Natural killer cell treated with Interleukin-12 subunit alpha and Interleukin-12 subunit beta and Interleukin-15 and Interleukin-18, amount 100 ng/mL, for 72 hours (primary cell): Measurements from ENCODE around the gene PSMA6. TPM values are rescaled to one million over a fixed set of nuclear protein-coding genes. Genes with fewer than 3 reads are reported as not detected.
"Not testable (repeated sequence)": the region's sequence is repeated elsewhere in the genome, so short reads cannot be mapped to it uniquely, and the experiment has no call there.

Experiments used
- ATAC-seq, 2 donors: fragments of 150-1000 bp; cut with Tn5 transposase in 1 of 2; sonication (Bioruptor Pico), chemical (Tn5 transposase) in 1 of 2; 2 replicates each; pipeline ENCODE4 v1.10.0; 2021
- DNase-seq: peaks from one replicate; pipeline ENCODE4 v3.0.0; 2022; ENCODE audit warnings: low spot score
- H3K27ac Mint-ChIP-seq, 2 donors: 1 replicate in 1 of 2; 2 replicates in 1 of 2; pipeline ENCODE4 v1.8.0; 2022; ENCODE audit warnings: mixed read lengths in 2 of 2, mild to moderate bottlenecking in 1 of 2, moderate library complexity in 1 of 2
- H3K27me3 Mint-ChIP-seq, 2 donors: 1 replicate in 1 of 2; 2 replicates in 1 of 2; pipeline ENCODE4 v1.8.0; 2022; ENCODE audit warnings: mixed read lengths in 2 of 2
- H3K36me3 Mint-ChIP-seq: one replicate; pipeline ENCODE4 v1.8.0; 2022; ENCODE audit warnings: mixed read lengths
- H3K4me1 Mint-ChIP-seq, 2 donors: 1 replicate in 1 of 2; 2 replicates in 1 of 2; pipeline ENCODE4 v1.8.0; 2022; ENCODE audit warnings: low read depth in 2 of 2, mixed read lengths in 2 of 2, mild to moderate bottlenecking in 1 of 2
- H3K4me3 Mint-ChIP-seq: one replicate; pipeline ENCODE4 v1.8.0; 2022; ENCODE audit warnings: mixed read lengths
- H3K9me3 Mint-ChIP-seq: 2 replicates; pipeline ENCODE4 v1.8.0; 2022; ENCODE audit warnings: mixed read lengths
- total RNA-seq, 2 donors: library from RNA; stranded (reverse); gene quantifications; one replicate each; pipeline ENCODE4 v1.2.3, GENCODE V29; 2022

The PSMA6 gene
- total RNA-seq, result 100 to 1,000 TPM; 464 to 704 TPM

DNA sequence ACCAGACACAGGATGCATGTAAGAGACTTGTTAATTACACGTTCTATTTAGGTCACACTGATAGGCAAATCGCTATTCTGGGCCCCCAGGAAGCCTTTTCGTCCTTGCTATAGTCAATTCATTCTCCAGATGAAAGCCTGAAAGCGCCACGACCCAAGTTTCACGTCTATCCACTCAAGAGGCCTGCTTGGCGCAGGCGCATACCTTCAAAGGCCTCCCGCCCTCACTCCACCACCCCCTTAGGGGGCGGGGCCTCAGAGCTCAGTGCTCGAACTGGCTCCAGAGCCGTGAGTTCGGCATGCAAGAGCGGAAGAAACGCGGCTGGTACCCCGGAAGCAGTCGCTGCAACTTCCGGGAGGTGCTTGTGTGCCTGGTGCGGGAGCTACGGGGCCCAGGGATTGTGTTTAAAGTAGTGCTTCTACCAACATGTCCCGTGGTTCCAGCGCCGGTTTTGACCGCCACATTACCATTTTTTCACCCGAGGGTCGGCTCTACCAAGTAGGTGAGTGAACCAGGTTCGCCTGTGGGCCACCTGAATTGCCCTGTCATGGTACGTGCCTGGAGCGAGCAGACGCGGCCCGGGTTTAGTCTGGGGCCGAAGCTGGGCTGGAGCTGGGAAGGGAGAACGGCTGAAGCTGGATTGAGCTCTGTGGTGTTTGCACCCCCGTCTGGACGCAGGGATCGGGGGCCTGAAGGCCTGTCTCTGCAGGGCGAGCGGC lies at the start of gene PSMA6:
Gene PSMA6, plus strand, starts transcription at position 332 of the 719 bp plus-strand sequence. Its CDS starts 95 bp downstream, at position 427.
- no peaks in the 10 kb centered on the region for H3K27me3 Mint-ChIP-seq
- DNase-seq (peak; percentile 99), ATAC-seq (peak; percentile 94)
- peaks cover 44 to 54% of the 10 kb centered on the region in 2 donors for H3K4me1 Mint-ChIP-seq
- peaks cover 22% of the 10 kb centered on the region for H3K36me3 Mint-ChIP-seq
- peak within 1 kb of the TSS; percentile 99 to 100 for H3K27ac Mint-ChIP-seq
- no peaks in the 10 kb centered on the region for H3K9me3 Mint-ChIP-seq
- H3K4me3 Mint-ChIP-seq, result peak within 1 kb of the TSS; percentile 91

DNA sequence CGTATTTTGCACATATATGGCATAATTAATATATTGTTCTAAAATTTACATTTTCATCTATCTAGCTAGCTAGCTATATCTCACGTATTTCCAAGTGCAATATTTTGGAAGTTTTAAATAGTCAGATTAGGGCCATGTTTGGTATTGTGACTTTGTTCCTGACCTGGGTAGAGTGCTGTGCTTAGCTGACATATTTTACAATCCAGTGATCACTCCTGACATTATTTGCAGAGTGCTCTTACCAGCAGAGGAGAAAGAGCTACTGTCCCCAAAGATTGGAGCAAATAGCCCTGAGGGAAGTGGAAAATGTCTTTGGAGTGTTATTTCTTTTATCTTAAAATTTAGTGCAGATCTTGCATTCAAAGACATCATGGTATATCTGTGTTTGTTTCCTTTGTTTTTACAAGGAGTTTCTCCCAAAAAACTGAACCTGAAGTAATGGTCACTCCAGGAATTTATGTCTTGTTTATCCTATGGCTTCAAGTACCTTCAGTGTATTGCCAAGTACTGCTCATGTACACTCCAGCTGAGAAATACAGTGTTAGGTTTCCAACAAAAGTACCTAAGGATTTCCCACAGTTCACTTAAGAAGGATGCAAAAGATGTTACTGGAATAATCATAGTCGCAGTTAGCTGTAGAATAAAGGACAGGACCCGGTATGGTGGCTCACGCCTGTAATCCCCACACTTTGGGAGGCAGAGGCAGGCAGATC lies 49.4 kb upstream of the PSMA6 start:
- Mint-ChIP-seq H3K27ac (peak overlapping the region in 1 of 2 donors; percentile 72), H3K4me1 (peaks cover 41 to 45% of the 10 kb centered on the region in 2 donors), H3K4me3 (no peak overlapping the region), H3K27me3 (no peaks in the 10 kb centered on the region), H3K36me3 (peaks cover 6% of the 10 kb centered on the region), H3K9me3 (no peaks in the 10 kb centered on the region)
- no peak for DNase-seq
- ATAC-seq, result no peak

DNA sequence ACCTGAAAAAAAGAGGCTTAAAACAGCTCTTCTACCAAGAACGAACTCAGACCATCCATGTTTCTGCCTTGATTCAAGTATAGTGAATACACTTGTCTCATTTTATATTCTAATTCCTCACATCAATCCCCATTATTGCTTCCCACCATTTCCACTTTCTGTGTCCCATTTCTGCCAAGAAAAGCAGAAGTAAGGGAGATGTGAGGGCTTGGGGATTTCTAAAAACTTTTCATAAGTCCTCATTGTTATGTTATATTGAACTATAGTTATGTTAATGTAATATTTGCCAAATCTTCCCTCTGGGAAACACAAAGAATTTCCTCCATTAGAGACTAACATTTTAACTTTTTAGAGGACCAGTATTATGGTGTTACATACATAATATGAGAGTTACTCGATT lies 48.2 kb upstream of the PSMA6 start:
- peak overlapping the region in 1 of 2 donors; percentile 80 for H3K27ac Mint-ChIP-seq
- no peak for ATAC-seq

DNA sequence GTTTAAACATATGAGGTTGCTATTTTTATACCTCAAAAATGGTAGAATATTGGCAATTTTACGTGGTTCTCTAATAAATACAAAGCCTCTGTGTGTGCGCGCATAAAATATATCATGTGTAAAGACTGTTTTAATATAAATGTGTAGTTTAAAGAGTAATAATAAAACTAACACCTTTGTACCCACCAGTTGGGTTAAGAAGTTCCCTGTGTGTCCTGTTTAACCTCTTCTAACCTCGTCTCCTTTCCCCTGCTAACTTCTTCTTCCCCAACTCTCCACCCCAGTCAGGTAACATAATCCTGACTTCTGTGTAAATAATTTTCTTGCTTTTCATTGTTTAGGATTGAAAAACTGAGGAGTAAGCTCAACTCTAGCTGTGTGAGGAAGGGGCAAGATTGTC lies 47.6 kb upstream of the PSMA6 start:
- Mint-ChIP-seq H3K4me3 (peak overlapping the region; percentile 17), H3K27ac (peak overlapping the region in 1 of 2 donors; percentile 80), H3K4me1 (peaks cover 42 to 52% of the 10 kb centered on the region in 2 donors), H3K9me3 (no peaks in the 10 kb centered on the region), H3K36me3 (peaks cover 6% of the 10 kb centered on the region), H3K27me3 (no peaks in the 10 kb centered on the region)
- peak; percentile 55 to 70 for ATAC-seq
- DNase-seq, result no peak

More for the DNA sequence above, 48.2 kb upstream of the PSMA6 start:
- Mint-ChIP-seq H3K9me3 (no peaks in the 10 kb centered on the region), H3K4me3 (no peak overlapping the region), H3K27me3 (no peaks in the 10 kb centered on the region), H3K36me3 (peaks cover 6% of the 10 kb centered on the region), H3K4me1 (peaks cover 45 to 52% of the 10 kb centered on the region in 2 donors)
- no peak for DNase-seq

DNA sequence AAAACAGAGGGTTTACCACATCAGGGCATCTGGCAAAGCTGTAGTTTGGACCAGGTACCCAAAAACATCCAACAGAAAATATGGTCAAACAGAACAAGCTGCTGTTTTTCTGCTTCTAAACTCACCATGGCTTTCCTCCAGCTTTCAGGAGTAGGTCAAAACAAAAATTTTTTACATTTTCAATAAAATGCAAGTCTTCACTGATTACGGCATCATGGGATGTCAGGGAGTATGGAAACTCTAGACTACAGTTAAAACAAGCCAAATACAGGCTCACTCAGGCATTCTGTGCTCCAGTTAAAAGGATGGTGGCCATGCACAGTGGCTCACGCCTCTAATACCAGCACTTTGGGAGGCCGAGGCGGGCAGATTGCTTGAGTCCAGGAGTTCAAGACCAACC lies 47.1 kb upstream of the PSMA6 start:
- peak overlapping the region in 1 of 2 donors; percentile 80 for H3K27ac Mint-ChIP-seq
- DNase-seq (no peak), ATAC-seq (no peak)
- no peaks in the 10 kb centered on the region for H3K9me3 Mint-ChIP-seq
- H3K36me3 Mint-ChIP-seq, result peaks cover 6% of the 10 kb centered on the region
- peaks cover 42 to 52% of the 10 kb centered on the region in 2 donors for H3K4me1 Mint-ChIP-seq
- H3K27me3 Mint-ChIP-seq, result no peaks in the 10 kb centered on the region
- H3K4me3 Mint-ChIP-seq, result peak overlapping the region; percentile 17

DNA sequence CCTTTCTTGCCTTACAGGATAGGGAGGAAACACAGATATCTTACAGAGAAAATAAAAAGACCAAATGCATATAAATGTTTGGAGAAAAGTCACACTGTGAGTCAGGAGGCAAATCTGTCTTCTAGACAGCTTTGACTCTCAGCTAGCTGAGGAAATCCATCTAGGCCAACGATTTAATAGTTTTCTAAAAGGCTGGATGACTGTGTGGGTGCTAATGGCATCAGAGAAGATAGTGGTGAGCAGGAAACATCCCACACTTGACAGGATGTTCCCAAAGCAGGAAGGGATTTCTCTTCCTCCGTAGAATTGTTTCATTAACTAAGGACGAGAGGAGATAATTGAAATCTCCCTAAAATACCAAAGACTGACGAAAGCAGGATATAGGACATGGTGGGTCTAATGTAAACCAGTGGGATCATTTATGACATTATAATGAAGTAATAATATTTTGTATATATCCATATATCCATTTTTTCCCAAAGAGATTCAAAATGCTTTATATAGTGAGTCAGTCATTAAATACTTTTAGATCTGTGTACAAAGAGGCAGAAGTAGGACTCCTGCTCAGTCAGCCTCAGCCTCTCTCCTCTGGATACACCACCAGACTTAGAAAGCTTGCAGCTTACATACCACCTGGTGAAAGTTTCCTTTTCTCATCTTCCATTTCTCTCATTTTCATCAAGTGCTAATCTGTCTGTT lies 44.3 kb upstream of the PSMA6 start:
- peak overlapping the region in 1 of 2 donors; percentile 38 for H3K27ac Mint-ChIP-seq
- H3K4me1 Mint-ChIP-seq, result peaks cover 32 to 41% of the 10 kb centered on the region in 2 donors
- no peaks in the 10 kb centered on the region for H3K27me3 Mint-ChIP-seq
- H3K36me3 Mint-ChIP-seq, result no peaks in the 10 kb centered on the region
- H3K9me3 Mint-ChIP-seq, result no peaks in the 10 kb centered on the region
- no peak overlapping the region for H3K4me3 Mint-ChIP-seq
- DNase-seq (no peak), ATAC-seq (no peak)

DNA sequence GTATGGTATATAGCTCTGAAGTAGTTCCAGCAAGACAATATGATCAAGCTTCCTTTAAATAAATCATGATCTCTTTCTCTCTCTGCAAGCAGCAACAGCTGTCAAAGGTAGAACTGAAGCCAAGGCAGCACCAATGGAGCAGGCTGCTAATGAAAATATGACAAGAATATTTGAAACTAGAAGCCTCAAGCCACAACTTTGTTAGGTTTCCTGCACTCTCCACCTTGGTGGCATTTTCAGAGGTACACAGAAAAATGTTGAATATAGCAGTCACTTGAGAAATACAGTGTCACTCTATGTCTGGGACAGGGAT lies 43.8 kb upstream of the PSMA6 start:
- H3K9me3 Mint-ChIP-seq, result no peaks in the 10 kb centered on the region
- no peak overlapping the region for H3K4me3 Mint-ChIP-seq
- no peak overlapping the region for H3K27ac Mint-ChIP-seq
- H3K27me3 Mint-ChIP-seq, result no peaks in the 10 kb centered on the region
- no peaks in the 10 kb centered on the region for H3K36me3 Mint-ChIP-seq
- no peak for ATAC-seq
- peaks cover 36 to 43% of the 10 kb centered on the region in 2 donors for H3K4me1 Mint-ChIP-seq
- DNase-seq, result no peak

DNA sequence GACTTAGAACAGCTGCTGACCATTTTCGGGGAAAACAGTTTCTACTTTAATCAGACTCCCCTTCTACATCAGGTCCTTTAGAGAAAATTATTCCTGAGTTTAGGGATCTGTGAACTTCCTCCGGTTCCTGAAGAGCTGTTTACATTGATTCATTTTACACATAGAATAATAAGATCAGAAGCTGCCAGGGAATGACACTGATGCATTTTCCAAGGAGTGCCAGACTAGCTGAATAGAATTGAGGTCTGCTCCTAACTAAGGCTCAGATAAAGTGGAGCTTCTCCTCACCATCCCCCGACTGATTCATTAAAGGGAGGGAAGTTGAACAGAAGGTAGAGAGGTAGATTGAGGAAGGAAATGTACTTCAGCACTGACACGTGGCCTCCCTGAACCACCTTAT lies 41.9 kb upstream of the PSMA6 start:
- H3K27ac Mint-ChIP-seq, result no peak overlapping the region

DNA sequence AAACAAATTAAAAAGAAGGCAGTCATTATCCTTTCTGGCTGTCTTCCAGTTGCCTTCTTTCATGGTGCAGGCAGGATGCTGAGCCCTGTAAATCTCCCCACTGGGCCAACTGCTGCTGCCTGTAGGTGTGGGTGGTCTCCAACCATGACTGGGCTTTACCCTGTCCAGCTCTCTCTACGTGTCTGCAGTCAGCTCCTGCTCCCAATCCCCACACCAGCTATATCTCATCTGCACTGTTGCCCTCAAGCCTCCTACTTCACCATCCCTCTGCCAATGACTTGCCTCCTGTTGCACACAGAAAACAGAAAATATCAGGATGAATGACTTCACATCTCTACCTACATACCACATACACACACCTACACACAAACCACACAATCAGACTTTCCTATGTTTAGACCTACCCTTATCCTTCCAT lies 39.7 kb upstream of the PSMA6 start:
- no peak overlapping the region for H3K4me3 Mint-ChIP-seq
- DNase-seq (no peak), ATAC-seq (peak in 1 of 2 donors; percentile 39)
- H3K27ac Mint-ChIP-seq, result peak overlapping the region; percentile 35 to 85
- H3K4me1 Mint-ChIP-seq, result peaks cover 31 to 33% of the 10 kb centered on the region in 2 donors
- H3K27me3 Mint-ChIP-seq, result no peaks in the 10 kb centered on the region
- peaks cover 6% of the 10 kb centered on the region for H3K9me3 Mint-ChIP-seq
- H3K36me3 Mint-ChIP-seq, result no peaks in the 10 kb centered on the region

More for the DNA sequence above, 41.9 kb upstream of the PSMA6 start:
- ATAC-seq, result no peak
- Mint-ChIP-seq H3K36me3 (no peaks in the 10 kb centered on the region), H3K4me1 (peaks cover 43% of the 10 kb centered on the region in 2 donors), H3K27me3 (no peaks in the 10 kb centered on the region), H3K9me3 (peaks cover 6% of the 10 kb centered on the region), H3K4me3 (no peak overlapping the region)
- no peak for DNase-seq

DNA sequence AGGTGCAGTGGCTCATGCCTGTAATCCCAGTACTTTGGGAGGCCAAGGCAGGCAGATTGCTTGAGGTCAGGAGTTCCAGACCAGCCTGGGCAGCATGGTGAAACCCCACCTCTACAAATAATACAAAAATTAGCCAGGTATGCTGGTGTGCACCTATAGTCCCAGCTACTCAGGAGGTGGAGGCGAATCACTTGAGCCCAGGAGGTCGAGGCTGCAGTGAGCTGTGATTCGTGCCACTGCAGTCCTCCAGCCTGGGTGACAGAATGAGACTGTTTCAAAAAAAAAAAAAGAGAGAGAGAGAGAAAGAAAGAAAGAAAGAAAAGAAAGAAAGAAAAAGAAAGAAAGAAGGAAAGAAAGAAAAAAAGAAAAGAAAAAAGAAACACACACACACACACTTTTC lies 39.1 kb upstream of the PSMA6 start:
- not testable (repeated sequence) for DNase-seq, H3K27me3 Mint-ChIP-seq, H3K9me3 Mint-ChIP-seq, H3K36me3 Mint-ChIP-seq, ATAC-seq
- Mint-ChIP-seq H3K27ac (peak overlapping the region; percentile 35 to 85), H3K4me3 (peak overlapping the region; percentile 2), H3K4me1 (peaks cover 31 to 33% of the 10 kb centered on the region in 2 donors)

DNA sequence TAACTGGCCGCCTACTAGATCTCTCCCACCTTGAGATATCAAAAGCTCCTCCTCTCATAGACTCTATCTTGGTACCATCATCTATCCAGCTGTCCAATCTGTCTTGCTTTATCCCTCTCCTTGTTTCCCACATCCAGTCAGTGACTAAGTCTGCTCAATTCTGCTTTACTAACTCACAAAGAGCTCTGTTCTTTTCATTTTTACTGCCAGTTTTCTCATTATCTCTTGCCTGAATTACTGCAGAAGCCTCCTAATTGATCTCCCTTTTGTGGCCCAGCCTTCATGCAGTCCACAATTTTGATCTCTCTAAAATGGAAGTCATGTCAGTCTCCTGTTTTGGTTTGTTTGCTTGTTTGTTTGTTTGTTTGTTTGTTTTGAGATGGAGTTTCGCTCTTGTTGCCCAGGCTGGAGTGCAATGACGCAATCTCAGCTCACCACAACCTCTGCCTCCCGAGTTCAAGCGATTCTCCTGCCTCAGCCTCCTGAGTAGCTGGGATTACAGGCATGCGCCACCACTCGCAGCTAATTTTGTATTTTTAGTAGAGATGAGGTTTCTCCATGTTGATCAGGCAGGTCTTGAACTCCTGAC lies 38.1 kb upstream of the PSMA6 start:
- Mint-ChIP-seq H3K4me1 (peaks cover 27 to 31% of the 10 kb centered on the region in 2 donors), H3K4me3 (peak overlapping the region; percentile 77), H3K27ac (peak overlapping the region; percentile 35 to 85)
- not testable (repeated sequence) for H3K36me3 Mint-ChIP-seq, DNase-seq, H3K27me3 Mint-ChIP-seq, ATAC-seq, H3K9me3 Mint-ChIP-seq

DNA sequence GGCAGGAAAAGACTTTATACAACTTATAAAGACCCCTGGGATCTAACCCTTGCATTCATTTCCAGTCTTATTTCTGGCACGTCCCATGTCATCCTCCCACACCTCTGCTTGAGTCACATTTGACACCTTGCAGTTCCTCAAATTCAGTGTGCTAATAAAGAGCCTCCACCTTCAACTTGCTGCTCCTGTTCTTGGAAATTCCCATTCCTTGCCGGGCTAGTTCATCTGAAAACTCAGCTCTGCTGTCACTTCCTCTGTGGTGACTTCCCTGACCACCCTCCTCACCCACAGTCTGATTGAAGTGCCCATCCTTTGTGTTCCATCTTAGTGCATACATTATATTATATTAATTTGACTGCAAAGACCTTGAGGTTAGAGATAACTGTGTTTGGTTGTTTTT lies 37.4 kb upstream of the PSMA6 start:
- Mint-ChIP-seq H3K36me3 (no peaks in the 10 kb centered on the region), H3K27me3 (no peaks in the 10 kb centered on the region), H3K9me3 (peaks cover 6% of the 10 kb centered on the region), H3K4me3 (peak overlapping the region; percentile 77), H3K4me1 (peaks cover 27 to 34% of the 10 kb centered on the region in 2 donors), H3K27ac (peak overlapping the region; percentile 35 to 85)
- ATAC-seq (peak; percentile 83 to 91), DNase-seq (peak; percentile 74)

DNA sequence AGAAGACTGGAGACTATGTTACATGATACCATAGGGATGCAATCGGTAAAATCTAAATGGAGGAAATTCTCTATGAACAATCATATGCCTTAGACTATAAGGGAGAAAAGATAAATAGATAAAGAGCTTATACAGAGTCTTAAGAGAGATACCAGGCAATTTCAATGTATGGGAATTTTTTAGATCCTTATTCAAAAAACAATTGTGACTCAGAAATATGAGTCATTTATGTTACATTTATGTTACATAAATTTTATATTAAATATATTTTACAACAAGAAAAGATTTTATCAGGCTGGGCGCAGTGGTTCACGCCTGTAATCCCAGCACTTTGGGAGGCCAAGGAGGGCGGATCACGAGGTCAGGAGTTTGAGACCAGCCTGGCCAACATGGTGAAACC lies 36.5 kb upstream of the PSMA6 start:
- H3K9me3 Mint-ChIP-seq, result peaks cover 6% of the 10 kb centered on the region
- H3K4me3 Mint-ChIP-seq, result no peak overlapping the region
- ATAC-seq (no peak), DNase-seq (no peak)
- H3K27ac Mint-ChIP-seq, result peak overlapping the region in 1 of 2 donors; percentile 85
- peaks cover 3% of the 10 kb centered on the region for H3K36me3 Mint-ChIP-seq
- H3K4me1 Mint-ChIP-seq, result peaks cover 27 to 36% of the 10 kb centered on the region in 2 donors
- no peaks in the 10 kb centered on the region for H3K27me3 Mint-ChIP-seq
